CD4-positive, alpha-beta T cell treated with Interleukin-15 for 4 hours (primary cell): Measurements from ENCODE around the gene ZNF598.
A peak's percentile ranks its signal among the peaks of the same experiment; 100 is the strongest.

Experiments
- DNase-seq: peaks from one replicate; pipeline ENCODE4 v3.0.0-alpha.2; 2020; ENCODE audit warnings: low spot score

Gene ZNF598

DNA sequence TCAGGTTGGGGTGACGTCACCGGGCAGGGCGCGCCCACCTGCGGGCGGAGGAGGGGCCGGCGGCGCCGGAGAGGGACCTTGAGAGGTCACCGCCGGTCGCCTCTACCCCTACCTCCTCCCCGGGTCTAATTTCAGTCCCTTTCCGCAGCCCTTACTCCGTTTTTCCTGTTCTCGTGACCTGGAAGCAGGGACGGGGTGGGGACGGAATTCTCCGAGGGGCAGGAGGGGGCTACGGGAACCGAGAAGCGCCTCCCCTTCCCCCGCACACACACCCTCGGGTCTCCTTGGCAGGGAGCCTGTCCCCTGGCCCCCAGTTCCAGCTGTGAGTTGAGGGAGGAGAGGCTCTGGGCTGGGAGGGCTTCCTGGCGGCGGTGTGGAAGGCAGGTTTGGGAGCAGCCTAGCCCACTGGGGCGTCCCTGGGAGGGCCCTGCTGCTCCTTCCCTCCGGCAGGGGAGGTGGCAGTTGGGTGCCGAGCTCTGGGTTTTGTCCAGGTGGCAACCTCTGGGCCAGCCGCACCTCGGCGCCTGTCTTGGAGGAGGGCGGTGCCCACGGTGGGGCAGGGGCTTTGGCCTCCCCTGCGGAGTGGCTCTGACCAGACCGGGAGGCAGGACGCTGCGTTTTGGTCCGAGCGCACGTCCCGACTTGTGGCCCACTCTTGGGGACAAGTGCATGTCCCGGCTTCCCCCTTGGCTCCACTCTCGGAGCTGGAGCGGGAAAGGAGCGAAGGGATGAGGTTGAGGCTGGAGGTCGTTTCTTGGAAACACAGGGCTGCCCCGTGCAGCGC, 19.1 kb downstream of the ZNF598 start:
- DNase-seq, result no peak

DNA sequence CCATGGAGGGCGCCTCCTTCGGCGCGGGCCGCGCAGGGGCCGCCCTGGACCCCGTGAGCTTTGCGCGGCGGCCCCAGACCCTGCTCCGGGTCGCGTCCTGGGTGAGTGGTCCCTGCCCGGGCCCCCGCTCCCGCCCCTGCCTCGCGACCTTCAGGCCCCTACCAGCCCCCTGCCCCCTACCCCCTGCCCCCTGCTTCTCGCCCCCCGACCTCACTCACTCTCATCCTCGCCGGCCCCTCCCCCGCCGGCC, 19.6 kb downstream of the ZNF598 start:
- no peak for DNase-seq

DNA sequence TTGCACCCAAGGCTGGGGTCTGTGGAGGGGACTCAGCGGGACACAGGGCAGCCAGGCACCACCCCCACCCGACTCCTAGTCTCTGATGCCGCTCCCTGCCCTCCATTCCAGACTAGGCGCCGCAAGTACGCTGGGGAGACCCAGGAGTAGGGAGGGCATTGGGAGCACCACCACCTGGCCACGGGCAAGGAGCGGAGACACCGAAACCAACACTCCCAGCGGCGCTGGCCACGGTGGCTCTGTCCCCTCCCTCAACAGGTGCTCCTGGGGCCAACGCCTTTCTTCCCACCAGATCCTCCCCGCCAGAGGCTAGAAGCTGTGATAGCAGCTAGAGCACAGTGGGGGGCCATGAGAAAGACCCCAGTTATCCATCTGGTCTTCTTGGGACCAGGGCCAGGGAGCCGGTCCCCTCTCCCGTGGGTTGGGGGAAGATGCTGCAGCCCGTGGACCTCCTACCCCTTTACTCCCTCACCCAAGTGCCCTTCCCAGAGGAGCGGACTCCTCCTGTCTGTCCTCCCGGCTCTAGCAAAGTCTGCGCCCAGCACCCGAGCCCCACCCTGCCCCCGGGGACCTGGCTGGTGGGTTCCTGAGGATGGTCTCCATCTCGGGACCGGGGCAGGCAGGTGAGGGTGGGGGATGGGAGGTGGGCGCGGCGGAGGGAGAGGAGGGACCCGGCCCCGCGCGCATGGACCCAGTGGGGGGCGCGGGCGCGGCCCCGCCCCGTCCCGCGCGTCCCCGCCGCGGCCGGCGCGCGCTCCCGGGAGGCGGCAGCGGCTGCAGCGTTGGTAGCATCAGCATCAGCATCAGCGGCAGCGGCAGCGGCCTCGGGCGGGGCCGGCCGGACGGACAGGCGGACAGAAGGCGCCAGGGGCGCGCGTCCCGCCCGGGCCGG, 20.2 kb downstream of the ZNF598 start, which contains the start of gene SYNGR3:
SYNGR3 (plus strand) TSS at position 762 of the 892 bp plus-strand sequence. CDS start 133 bp downstream, outside the sequence.
- DNase-seq, result no peak

DNA sequence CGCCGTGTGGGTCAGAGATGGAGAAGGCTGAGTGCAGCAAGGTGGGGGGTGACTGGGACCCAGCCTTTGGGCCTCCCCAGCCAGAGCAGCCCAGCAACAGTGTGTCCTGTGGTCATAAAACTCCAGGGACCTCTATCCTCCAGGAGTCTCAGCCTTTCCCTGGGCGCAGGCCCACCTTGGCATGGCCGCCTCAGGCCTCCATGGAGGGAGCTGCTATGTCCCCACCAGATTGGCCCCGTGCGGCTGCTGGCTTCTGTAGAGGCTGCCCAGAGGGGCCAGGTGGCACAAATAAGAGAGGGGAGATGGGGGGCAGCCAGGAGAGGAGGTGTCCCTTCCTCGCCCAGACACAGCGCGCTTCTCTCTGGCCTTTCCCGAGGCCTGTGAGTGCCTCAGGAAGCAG, 22.4 kb downstream of the ZNF598 start:
- DNase-seq, result no peak

DNA sequence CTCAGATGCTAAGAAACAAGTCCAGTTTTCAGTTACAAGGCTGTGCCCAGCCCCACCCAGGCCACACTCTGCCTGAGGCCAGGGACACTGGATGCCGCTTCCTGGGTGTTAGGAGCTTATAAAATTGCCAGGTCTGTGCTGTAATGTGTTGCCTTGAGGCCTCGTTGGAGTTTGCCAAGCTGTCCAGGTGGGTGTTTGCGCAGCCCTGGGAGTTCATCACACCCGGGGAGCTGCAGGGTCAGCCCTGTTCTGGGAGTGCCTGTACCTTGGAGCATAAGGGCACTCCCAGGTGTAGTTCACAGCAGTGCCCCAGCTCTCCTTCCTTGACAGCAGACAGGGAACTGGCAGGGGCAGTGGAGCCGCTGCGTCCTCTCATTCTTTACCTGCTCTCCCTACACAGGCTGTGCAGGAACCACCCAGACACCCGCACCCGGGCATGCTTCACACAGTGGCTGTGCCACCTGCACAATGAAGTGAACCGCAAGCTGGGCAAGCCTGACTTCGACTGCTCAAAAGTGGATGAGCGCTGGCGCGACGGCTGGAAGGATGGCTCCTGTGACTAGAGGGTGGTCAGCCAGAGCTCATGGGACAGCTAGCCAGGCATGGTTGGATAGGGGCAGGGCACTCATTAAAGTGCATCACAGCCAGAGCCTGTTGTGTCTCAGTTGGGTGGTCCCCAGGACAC, 24.0 kb downstream of the ZNF598 start:
- DNase-seq, result no peak

DNA sequence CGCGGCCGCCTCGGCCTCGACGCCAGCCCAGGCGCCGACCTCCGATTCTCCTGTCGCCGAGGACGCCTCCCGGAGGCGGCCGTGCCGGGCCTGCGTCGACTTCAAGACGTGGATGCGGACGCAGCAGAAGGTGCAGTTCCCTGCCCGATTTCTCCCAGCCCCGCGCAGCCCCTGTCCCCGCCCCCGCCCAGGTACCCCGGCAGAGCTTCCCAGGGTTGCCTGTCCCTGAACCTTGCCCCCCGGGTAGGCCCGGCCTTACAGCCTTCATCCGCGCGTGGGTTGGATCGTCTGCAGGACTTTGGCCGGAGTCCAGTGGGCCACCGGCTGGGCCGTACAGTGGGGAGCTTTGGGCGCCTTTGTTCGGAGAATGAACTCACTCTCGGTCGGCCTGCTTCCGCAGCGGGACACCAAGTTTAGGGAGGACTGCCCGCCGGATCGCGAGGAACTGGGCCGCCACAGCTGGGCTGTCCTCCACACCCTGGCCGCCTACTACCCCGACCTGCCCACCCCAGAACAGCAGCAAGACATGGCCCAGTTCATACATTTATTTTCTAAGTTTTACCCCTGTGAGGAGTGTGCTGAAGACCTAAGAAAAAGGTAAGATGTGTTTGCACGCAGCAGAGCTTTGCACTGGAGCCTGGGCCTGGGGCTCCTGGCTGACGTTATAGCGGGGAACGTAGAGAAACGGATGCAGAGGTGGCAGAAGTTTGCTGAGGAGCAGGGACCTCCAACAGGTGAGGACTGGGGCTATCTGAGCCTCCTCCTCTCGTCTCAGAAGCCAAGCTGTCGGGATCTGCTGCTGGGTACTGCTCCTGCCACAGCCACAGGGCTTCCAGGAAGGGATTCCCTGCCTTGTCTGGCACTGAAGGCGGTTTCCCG, 25.0 kb downstream of the ZNF598 start:
- no peak for DNase-seq

DNA sequence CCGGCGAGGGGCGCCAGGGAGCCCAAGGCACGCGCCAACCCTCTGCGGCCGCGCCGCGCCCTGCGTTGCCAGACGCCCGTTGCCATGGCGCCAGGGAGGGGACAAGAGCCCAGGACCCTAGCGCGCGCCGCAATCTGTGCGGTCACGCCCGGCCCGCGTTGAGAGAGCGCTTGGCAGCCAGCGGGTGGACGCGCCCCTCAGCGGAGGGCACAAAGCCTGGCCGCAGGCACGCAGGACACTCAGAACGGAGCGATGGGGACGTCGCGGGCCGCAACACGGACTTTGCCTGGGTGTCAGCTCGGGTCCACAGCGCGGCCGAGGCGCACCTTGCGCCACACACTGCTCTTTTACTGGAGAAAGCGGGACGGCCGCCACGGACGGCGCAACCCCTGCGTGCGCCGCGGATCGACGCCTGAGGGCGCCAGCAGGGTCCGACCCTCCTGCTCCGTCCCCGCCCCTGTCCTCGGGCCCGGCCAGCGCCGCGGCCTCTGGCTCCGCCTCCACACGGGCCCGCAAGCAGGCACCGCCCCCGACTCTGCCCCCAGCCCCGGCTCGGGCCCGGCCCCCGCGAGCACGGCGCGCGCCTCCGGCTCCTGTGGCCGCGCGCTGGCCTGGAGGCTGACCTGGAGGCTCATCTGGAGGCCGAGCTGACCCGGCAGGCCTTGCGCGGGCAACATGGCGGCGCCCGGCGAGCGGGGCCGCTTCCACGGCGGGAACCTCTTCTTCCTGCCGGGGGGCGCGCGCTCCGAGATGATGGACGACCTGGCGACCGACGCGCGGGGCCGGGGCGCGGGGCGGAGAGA, 25.9 kb downstream of the ZNF598 start, which contains the start of gene GFER:
GFER (plus strand) TSS at position 650 of the 803 bp plus-strand sequence; CDS start at position 676, 26 bp downstream.
- DNase-seq, result peak; percentile 74

DNA sequence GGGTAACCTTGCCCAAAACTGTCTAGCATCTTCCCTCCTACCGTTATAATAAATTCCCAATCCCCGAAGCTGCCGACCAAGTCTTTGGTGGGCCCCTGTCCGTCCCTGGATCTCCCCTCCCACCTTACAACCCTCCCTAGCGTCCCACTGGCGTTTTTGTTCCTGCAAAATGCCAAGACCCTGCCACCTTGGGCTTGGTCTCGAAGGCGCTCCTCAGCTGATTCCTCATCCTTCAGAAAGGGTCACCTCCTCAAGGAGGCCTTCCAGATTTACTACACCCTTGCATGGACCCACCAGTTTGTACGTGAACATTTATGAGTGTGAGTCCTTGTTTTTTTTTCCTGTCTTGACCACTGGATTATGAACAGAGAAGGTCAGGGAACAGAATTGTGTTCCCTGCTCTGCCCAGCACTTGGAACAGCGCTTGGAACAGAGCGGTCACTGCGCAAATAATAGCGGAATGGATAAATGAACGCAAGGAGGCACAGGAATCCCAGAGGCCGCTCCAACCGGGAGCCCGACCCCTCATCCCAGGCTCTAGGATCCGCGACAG, 26.6 kb downstream of the ZNF598 start:
- no peak for DNase-seq

DNA sequence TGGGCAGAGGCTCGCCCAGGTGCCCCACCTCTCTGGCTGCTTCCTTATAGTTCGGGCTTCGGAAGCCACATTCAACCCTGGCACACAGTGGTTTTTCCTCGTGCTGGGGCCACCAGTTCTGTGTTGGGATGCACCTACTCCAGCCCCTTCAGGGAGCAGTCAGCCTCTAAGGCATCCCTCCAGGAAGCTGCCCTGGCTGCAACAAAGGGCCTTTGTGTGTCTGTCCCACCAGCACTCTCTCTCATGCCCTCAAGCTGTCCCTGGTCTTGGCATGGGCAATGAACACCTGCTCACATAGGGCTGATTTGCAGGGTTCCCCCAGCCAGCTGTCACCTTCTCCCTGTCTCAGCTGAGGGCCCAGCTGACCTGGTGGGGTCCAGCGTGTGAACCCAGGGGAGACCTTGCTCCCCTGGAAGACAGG, 27.6 kb downstream of the ZNF598 start:
- no peak for DNase-seq

DNA sequence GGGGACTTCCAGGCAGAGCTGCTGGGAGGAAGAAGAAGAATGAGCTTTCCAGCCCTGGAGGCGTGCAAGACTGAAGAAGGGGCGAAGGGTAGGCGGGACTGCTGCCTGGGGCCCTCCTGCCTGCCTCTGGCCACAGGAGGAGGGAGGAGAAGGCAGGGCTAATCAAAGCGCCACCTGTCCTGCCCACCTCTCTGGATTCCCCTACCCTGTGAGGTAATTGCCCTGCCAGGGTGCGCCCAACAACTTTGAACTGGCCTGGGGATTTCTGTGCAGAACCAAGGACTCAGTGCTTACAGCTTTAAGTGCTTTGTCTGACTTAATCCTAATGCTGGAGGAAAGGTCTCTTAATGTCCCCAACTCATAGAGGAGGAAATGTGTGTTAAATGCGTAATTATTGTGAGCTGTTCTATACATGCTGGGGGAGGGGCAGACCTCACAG, 28.2 kb downstream of the ZNF598 start, which contains the start of gene NOXO1:
NOXO1 (minus strand) TSS at position 72 of the 439 bp plus-strand sequence. CDS start 290 bp downstream, outside the sequence.
- no peak for DNase-seq

DNA sequence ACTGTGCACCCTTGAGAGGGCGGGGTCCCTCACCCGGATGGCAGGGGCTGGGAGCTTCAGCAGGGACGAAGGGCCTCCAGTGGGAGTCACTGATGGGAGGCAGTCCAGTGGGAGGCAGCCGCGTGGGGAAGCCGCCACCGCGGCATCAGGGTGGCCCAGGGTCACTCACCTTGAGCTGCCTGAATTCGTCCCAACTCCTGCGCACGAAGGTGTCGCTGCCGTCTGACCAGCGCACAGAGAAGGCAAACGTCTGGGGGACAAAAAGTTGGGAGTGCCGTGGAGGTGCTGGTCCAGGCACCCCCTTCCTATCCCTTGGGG, 28.9 kb downstream of the ZNF598 start:
- no peak for DNase-seq

DNA sequence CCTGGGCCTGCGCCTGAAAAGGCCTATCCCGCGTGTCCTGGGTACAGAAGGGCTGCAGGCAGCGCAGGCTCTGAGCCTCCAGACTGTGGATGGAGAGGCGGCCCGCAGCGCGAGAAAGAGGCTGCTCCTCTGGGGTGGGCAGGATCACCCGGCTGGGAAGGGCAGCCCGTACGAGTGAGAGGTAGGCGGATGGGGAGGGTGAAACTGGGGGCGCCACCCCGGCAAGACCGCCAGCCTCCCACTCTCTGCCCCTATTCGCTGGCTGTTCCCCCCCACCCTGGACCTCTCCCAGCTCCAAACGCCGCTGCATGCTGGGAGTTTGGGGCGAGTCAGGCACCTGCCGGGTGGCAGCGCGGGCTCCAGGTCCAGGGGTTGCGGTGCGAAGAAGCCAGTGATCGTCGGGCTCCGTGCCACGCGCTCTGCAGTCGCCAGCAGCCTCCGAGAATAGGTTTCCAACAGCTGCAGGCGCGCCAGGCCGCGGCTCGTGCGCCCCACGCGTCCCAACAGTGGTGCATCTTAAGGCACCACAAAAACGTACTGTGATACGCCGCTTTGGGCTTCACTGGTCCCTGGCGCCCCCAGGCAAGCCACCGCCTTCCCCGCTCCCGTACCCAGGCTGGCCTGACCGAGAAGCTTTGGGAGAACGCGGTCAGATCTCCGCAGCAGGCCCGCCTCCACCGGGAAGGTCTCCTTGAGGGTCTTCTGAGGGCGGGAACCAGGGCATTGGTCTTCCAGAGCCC, 29.4 kb downstream of the ZNF598 start:
- DNase-seq, result no peak

DNA sequence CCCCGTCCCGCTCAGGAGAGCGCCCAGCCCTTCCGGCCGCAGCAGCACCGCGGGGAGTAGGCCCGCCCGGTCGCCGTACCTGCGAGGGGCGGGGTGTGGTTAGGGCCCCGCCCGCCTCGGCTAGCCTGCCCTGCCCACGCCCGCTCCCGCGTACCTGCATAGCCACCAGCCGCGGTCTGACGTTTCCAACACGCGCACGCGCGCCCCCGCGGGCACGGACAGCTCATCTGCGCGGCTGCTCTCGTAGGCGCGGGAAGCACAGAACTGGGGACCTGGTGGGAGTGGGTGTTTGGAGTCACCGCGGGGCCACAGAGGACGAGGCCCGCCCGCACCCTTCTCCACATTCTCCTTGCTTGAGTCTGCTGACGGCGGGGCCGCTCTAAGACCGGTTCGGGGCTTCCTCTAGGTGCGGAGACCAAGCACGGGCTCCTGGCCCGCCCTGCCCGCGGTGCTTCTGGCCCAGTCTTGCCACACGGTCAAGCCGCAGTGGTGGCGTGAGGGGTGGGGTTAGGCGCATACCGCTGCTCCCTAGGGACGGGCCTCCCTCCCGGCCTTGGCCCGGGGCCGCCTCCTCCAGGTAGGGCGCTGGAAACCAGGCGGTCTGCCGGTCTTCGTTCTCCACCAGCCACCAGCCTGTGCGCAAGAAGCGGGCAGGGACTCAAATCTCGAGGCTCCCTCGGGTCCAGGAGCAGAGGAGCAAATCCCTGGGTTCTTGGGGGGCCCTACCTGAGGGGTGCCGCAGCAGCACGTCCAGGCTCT, 30.2 kb downstream of the ZNF598 start:
- DNase-seq, result no peak

DNA sequence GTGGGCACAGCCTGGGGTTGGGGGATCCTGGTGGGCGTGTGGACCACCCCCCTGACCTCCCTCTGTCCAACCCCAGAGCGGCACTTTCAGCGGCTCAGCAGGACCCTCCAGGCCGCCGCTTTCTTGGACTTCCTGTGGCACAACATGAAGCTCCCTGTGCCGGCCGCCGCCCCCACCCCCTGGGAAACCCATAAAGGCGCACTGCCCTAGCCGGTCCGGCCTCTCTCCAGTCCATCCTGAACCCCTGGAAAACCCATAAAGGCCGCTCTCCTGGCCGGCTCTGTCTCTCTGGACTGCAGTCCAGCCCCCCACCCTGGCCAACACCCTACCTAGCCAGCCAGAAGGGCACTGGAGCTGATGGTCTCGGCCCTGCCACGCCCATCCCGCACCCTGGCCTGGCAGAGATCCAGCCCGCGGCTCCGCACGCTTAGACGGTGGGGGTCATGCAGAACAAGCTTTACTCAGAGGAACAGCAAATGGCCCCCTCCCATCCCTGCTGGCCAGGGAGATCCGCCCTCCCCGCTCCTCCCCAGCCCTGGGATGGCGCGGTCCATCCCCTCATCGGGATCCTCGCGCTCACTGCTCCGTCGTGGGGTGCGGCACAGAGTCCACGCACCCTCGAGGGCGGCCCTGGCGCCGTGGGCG, 31.0 kb downstream of the ZNF598 start:
- DNase-seq, result no peak

DNA sequence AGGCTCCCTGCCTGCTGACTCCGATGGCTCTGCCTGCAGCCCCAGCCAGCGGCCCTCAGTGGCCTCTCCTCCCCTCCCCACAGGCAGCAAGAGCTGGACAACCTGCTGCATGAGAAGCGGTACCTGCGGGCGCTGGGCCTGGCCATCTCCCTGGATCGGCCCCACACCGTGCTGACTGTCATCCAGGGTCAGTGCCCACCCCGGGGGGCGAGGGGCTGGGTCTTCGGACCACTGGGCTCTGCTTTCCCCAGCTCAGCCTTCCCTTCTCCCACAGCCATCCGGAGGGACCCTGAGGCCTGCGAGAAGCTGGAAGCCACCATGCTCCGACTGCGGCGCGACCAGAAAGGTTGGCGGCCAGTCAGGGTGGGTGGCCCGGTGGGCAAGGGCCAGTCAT, 31.7 kb downstream of the ZNF598 start:
- no peak for DNase-seq

DNA sequence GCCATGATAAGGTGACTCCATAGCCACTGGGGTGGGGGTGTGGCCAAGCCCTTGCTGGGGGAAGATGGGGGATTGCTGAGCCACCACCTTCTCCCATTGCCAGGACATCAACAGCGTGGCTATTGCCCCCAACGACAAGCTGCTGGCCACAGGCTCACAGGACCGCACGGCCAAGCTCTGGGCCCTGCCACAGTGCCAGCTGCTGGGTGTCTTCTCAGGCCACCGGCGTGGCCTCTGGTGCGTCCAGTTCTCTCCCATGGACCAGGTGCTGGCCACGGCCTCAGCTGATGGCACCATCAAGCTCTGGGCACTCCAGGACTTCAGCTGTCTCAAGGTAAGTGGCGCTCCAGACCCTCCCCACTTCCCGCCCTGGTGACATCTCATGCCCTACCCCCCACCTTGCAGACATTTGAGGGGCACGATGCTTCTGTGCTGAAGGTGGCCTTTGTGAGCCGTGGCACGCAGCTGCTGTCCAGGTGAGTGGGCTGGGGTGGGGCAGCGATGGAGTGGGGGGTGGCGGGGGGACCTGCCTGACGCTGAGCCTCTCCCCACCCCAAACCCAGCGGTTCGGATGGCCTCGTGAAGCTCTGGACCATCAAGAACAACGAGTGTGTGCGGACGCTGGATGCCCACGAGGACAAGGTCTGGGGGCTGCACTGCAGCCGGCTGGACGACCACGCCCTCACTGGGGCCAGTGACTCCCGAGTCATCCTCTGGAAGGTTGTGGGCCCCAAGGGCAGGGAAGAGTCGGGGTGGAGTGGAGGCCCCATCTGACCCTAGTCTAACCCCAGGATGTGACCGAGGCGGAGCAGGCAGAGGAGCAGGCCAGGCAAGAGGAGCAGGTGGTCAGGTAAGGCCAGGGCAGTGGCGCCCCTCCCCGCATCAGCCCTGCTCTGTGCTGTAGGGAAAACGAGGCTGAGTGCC, 32.4 kb downstream of the ZNF598 start:
- DNase-seq, result no peak

DNA sequence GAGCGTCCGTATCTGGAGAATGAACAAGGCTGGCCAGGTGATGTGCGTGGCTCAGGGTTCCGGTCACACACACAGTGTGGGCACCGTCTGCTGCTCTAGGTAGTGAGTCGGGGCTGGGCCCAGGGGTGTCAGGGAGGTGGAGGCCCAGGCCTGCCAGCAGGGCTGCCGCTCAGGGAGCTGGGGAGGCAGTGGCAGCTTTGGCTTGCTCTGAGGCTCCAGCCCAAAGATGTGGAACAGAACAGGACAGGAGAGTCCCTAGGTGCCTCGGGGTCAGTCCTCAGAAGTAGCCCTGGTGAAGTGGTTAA, 33.5 kb downstream of the ZNF598 start:
- no peak for DNase-seq
